Epidermal melanocyte (primary cell): Measurements from ENCODE around the gene GXYLT2.
A peak's percentile ranks its signal among the peaks of the same experiment; 100 is the strongest.
"Not testable (repeated sequence)": the region's sequence is repeated elsewhere in the genome, so short reads cannot be mapped to it uniquely, and the experiment has no call there.

Experiments
- DNase-seq: peaks from one replicate; pipeline ENCODE4 v3.0.0; 2011; ENCODE audit warnings: low spot score; ENCODE audit not compliant: insufficient read length

Gene GXYLT2

GRCh38 chr3:72973031-72973723 lies 85.3 kb downstream of the GXYLT2 start:
- no peak for DNase-seq

GRCh38 chr3:72973786-72974185 lies 85.9 kb downstream of the GXYLT2 start:
- no peak for DNase-seq

- no peak for DNase-seq
These were observed 87.1 kb downstream of the GXYLT2 start for GRCh38 chr3:72974956-72975355.

- DNase-seq: no peak
These were observed 88.5 kb downstream of the GXYLT2 start for GRCh38 chr3:72976281-72976741.

GRCh38 chr3:72977060-72977808 lies 89.4 kb downstream of the GXYLT2 start:
- DNase-seq: no peak

GRCh38 chr3:72982609-72983366 lies 94.9 kb downstream of the GXYLT2 start:
- DNase-seq: no peak

GRCh38 chr3:72985576-72985975 lies 97.7 kb downstream of the GXYLT2 start:
- no peak for DNase-seq

- no peak for DNase-seq
These were observed 103.0 kb downstream of the GXYLT2 start for GRCh38 chr3:72990701-72991395.

- no peak for DNase-seq
These were observed 103.7 kb downstream of the GXYLT2 start for GRCh38 chr3:72991522-72991921.

- DNase-seq: no peak
These were observed 105.5 kb downstream of the GXYLT2 start for GRCh38 chr3:72993391-72993790.

GRCh38 chr3:72995337-72995736 lies 107.5 kb downstream of the GXYLT2 start:
- DNase-seq: no peak

- DNase-seq: no peak
These were observed 108.3 kb downstream of the GXYLT2 start for GRCh38 chr3:72996121-72996472.

GRCh38 chr3:72996473-72997333 lies 108.9 kb downstream of the GXYLT2 start, which contains the start of gene PPP4R2:
PPP4R2 (plus strand) TSS chr3:72996811; CDS start chr3:72997038, 227 bp downstream.
- DNase-seq: peak; percentile 51

GRCh38 chr3:72997421-72997961 lies 109.6 kb downstream of the GXYLT2 start:
- no peak for DNase-seq

- no peak for DNase-seq
These were observed 110.6 kb downstream of the GXYLT2 start for GRCh38 chr3:72998466-72998865.

- DNase-seq: no peak
These were observed 112.1 kb downstream of the GXYLT2 start for GRCh38 chr3:72999951-73000350.

GRCh38 chr3:73003050-73003449 lies 115.2 kb downstream of the GXYLT2 start:
- DNase-seq: not testable (repeated sequence)

- DNase-seq: no peak
These were observed 116.5 kb downstream of the GXYLT2 start for GRCh38 chr3:73004316-73004715.

- DNase-seq: no peak
These were observed 120.3 kb downstream of the GXYLT2 start for GRCh38 chr3:73007992-73008712.

GRCh38 chr3:73009008-73009407 lies 121.2 kb downstream of the GXYLT2 start:
- DNase-seq: no peak
